Tibial artery (tissue), 4 donors: ENCODE measurements around the gene FOSL1.
A peak's percentile ranks its signal among the peaks of the same experiment; 100 is the strongest.

ENCODE experiments used
- DNase-seq, 2 donors: peaks; one replicate each; pipeline ENCODE4 v3.0.0-alpha.2; 2019
- H3K27ac ChIP-seq, 2 donors: fragments of 200-600 bp; sonication (generic) in 1 of 2; 1 replicate in 1 of 2; 2 replicates in 1 of 2; pipeline ENCODE4 v1.5.1; 2018 to 2019; ENCODE audit warnings: mild to moderate bottlenecking in 1 of 2
- H3K27me3 ChIP-seq, 2 donors: fragments of 200-600 bp; sonication (generic) in 1 of 2; one replicate each; pipeline versions ENCODE4 v1.5.1 to v1.6.0; 2016 to 2019
- H3K36me3 ChIP-seq, 3 donors: fragments of 200-600 bp; sonication (generic) in 2 of 3; one replicate each; pipeline ENCODE4 v1.5.1; 2016 to 2019; ENCODE audit warnings: mild to moderate bottlenecking in 2 of 3
- H3K4me1 ChIP-seq, 4 donors: fragments of 200-600 bp; sonication (generic) in 2 of 4; 1 replicate in 3 of 4; 2 replicates in 1 of 4; pipeline ENCODE4 v1.5.1; 2016 to 2019
- H3K4me3 ChIP-seq, 2 donors: fragments of 200-600 bp; sonication (generic) in 1 of 2; 1 replicate in 1 of 2; 2 replicates in 1 of 2; pipeline ENCODE4 v1.5.1; 2018 to 2019; ENCODE audit warnings: mild to moderate bottlenecking in 2 of 2
- H3K9me3 ChIP-seq, 3 donors: fragments of 200-600 bp; sonication (generic) in 1 of 3; one replicate each; pipeline ENCODE4 v1.5.1; 2016 to 2019
- CTCF ChIP-seq, 2 experiments: fragments of 200-600 bp in 1 of 2; fragments of 450-650 bp in 1 of 2; IDR thresholded peaks; one replicate each; pipeline ENCODE4 v1.5.1; 2017 to 2019; ENCODE audit warnings: antibody characterized with exemption in 2 of 2, mild to moderate bottlenecking in 1 of 2, moderate library complexity in 1 of 2
- intact Hi-C: fragments of 100-400 bp; cut with DNase I; formaldehyde crosslinking; loops from one replicate; pipeline ENCODE4 v1.15.0; 2023; ENCODE audit warnings: low total_unique reads

FOSL1 gene

GRCh38 chr11:65859812-65860277 is 40.3 kb downstream of the FOSL1 start:
- DNase-seq, result peak in 1 of 2 donors; percentile 43
- Histone ChIP-seq H3K27ac (peak overlapping the region; percentile 97 to 98), H3K27me3 (no peaks in the 10 kb centered on the region), H3K36me3 (peaks cover 40 to 46% (median 41%) of the 10 kb centered on the region in 3 donors), H3K4me3 (peak overlapping the region; percentile 84 to 99), H3K9me3 (no peaks in the 10 kb centered on the region), H3K4me1 (peaks cover 0 to 49% (median 38%) of the 10 kb centered on the region in 4 donors)
- intact Hi-C loops, result loop anchor here (2.0 kb wide), 1 partner anchor 59 kb away; the partner anchor contains the start of genes C11orf68 and DRAP1
- no peak for TF ChIP-seq CTCF (IDR thresholded peaks at IDR 0.05)

- Histone ChIP-seq H3K27me3 (no peaks in the 10 kb centered on the region), H3K36me3 (peaks cover 40 to 46% (median 41%) of the 10 kb centered on the region in 3 donors), H3K4me3 (peak overlapping the region; percentile 84 to 99), H3K27ac (peak overlapping the region; percentile 97 to 98), H3K4me1 (peaks cover 0 to 50% (median 39%) of the 10 kb centered on the region in 4 donors), H3K9me3 (no peaks in the 10 kb centered on the region)
- TF ChIP-seq CTCF (IDR thresholded peaks at IDR 0.05), result peak in 1 of 2 experiments; percentile 14
- peak; percentile 100 for DNase-seq
- intact Hi-C loops, result loop anchor here (2.0 kb wide), 1 partner anchor 60 kb away; the partner anchor contains the start of genes C11orf68 and DRAP1
These were observed 40.9 kb downstream of the FOSL1 start for GRCh38 chr11:65859095-65859811.

- peaks cover 40 to 46% (median 41%) of the 10 kb centered on the region in 3 donors for H3K36me3 ChIP-seq
- no peak for TF ChIP-seq CTCF (IDR thresholded peaks at IDR 0.05)
- intact Hi-C loops, result loop anchor here (2.0 kb wide), 1 partner anchor 60 kb away; the partner anchor contains the start of genes C11orf68 and DRAP1
- peaks cover 0 to 50% (median 41%) of the 10 kb centered on the region in 4 donors for H3K4me1 ChIP-seq
- H3K27ac ChIP-seq, result peak overlapping the region; percentile 97 to 98
- H3K9me3 ChIP-seq, result no peaks in the 10 kb centered on the region
- H3K27me3 ChIP-seq, result no peaks in the 10 kb centered on the region
- peak overlapping the region; percentile 84 to 99 for H3K4me3 ChIP-seq
- DNase-seq, result no peak
These were observed 41.5 kb downstream of the FOSL1 start for GRCh38 chr11:65858681-65859087.

GRCh38 chr11:65857853-65858680 is 42.1 kb downstream of the FOSL1 start, which contains the start of gene CFL1:
TSS of gene CFL1 (minus strand) at chr11:65858180. CDS start at chr11:65858099, 81 bp downstream.
- Histone ChIP-seq H3K4me3 (peak within 1 kb of the TSS; percentile 84 to 99), H3K36me3 (peaks cover 41 to 46% (median 43%) of the 10 kb centered on the region in 3 donors), H3K27me3 (no peaks in the 10 kb centered on the region), H3K9me3 (no peaks in the 10 kb centered on the region), H3K27ac (peak within 1 kb of the TSS; percentile 97 to 98), H3K4me1 (peaks cover 0 to 50% (median 41%) of the 10 kb centered on the region in 4 donors)
- no peak for TF ChIP-seq CTCF (IDR thresholded peaks at IDR 0.05)
- intact Hi-C loops, result loop anchor here (2.0 kb wide), 1 partner anchor 61 kb away; the partner anchor contains the start of genes C11orf68 and DRAP1
- DNase-seq, result peak; percentile 99

- Histone ChIP-seq H3K4me1 (peaks cover 0 to 45% (median 37%) of the 10 kb centered on the region in 4 donors), H3K36me3 (peaks cover 41 to 46% (median 43%) of the 10 kb centered on the region in 3 donors), H3K4me3 (peak overlapping the region; percentile 84 to 99), H3K9me3 (no peaks in the 10 kb centered on the region), H3K27ac (peak overlapping the region; percentile 97 to 98), H3K27me3 (no peaks in the 10 kb centered on the region)
- TF ChIP-seq CTCF (IDR thresholded peaks at IDR 0.05), result no peak
- peak in 1 of 2 donors; percentile 80 for DNase-seq
- intact Hi-C loops, result no loop called here
These were observed 42.7 kb downstream of the FOSL1 start for GRCh38 chr11:65857500-65857852.
